ENCODE measurements around the gene XYLT1. TPM values are rescaled to one million over a fixed set of nuclear protein-coding genes. Genes with fewer than 3 reads are reported as not detected.

XYLT1 gene
- total and polyA plus RNA-seq, 10 of the 15 experiments (the other 5 are each of a cell fraction or from before 2014, with no cell fraction given): 0.88 to 14.8 (median 5.8) TPM

- ATAC-seq (no peak), FAIRE-seq (no peak), DNase-seq (ENCODE audit: low read depth, low spot score) (no peak)
- BruUV-seq (replicated peaks): no TSS peak
- Histone ChIP-seq H3K79me2 (ENCODE audit: control insufficient read depth, insufficient read depth, low read length) (no peaks in the 10 kb centered on the region), H3K36me3 (ENCODE audit: control insufficient read depth in 2 of 2, insufficient read depth in 2 of 2, low read length in 1 of 2) (no peaks in the 10 kb centered on the region), H2AFZ (ENCODE audit: control insufficient read depth, low read depth, low read length) (no peak overlapping the region), H3K4me1 (ENCODE audit: control insufficient read depth, insufficient read depth, low read length) (peaks cover 12% of the 10 kb centered on the region), H3K4me2 (ENCODE audit: control insufficient read depth, insufficient read depth) (no peak overlapping the region), H3K27ac (ENCODE audit: control insufficient read depth, insufficient read depth) (no peak overlapping the region), H3K4me3 (no peak overlapping the region), H3K9me3 (replicated peaks; ENCODE audit: control insufficient read depth, insufficient read depth, low read length) (peaks cover 1% of the 10 kb centered on the region; the same call in 1 of the 3 replicates), H3K27me3 (replicated peaks in 1 of 2; ENCODE audit: control insufficient read depth in 2 of 2, insufficient read depth in 2 of 2, low read length in 1 of 2) (no peaks in the 10 kb centered on the region), H4K20me1 (ENCODE audit: control insufficient read depth, insufficient read depth) (no peaks in the 10 kb centered on the region), H3K9ac (ENCODE audit: control insufficient read depth, insufficient read depth, low read length) (no peak overlapping the region)
- ChIA-PET SMC1A (ENCODE audit: uncharacterized antibody, unreplicated experiment) (interaction anchor here (0.7 to 8.3 kb wide), 3 partner anchors 11 to 195 kb away, joined by 3 to 179 read pairs (median 10); no protein-coding TSS in a partner anchor), RAD21 (ENCODE audit: unreplicated experiment) (interaction anchor here (0.6 kb wide), 1 partner anchor 404 kb away, joined by 4 read pairs; no protein-coding TSS in a partner anchor), POLR2A (no interaction called here), CTCF (interaction anchor here (1.4 kb wide), 1 partner anchor 201 kb away, joined by 3 read pairs; no protein-coding TSS in a partner anchor)
- WGBS (ENCODE audit: insufficient coverage, insufficient replicate concordance, low lambda C conversion rate, missing lambda C conversion rate): 64% methylated on average over 11 of the region's 11 CpGs
- TF ChIP-seq RELB (IDR thresholded peaks at IDR 0.05; ENCODE audit: low read depth) (no peak), MAX (IDR thresholded peaks at IDR 0.05; ENCODE audit: low read depth, low read length) (no peak), E2F8 (IDR thresholded peaks at IDR 0.05; ENCODE audit: low read depth, partially characterized antibody) (no peak), ZNF274 (IDR thresholded peaks at IDR 0.05; ENCODE audit: insufficient read depth, insufficient read length) (no peak), EGR1 (IDR thresholded peaks at IDR 0.05; ENCODE audit: borderline replicate concordance in 1 of 2, low read depth in 2 of 2, low read length in 2 of 2) (no peak), FOXM1 (IDR thresholded peaks at IDR 0.05; ENCODE audit: low read depth, low read length) (no peak), NFXL1 (IDR thresholded peaks at IDR 0.05; ENCODE audit: borderline replicate concordance) (no peak), MLLT1 (IDR thresholded peaks at IDR 0.05) (no peak), CTCF (IDR thresholded peaks at IDR 0.05 in 2 of 3, conservative IDR thresholded peaks at IDR 0.05 in 1 of 3; ENCODE audit: control insufficient read depth in 2 of 3, extremely low read depth in 1 of 3, insufficient read depth in 1 of 3, low read depth in 3 of 3, low read length in 3 of 3) (no peak), YBX1 (IDR thresholded peaks at IDR 0.05) (no peak), SREBF1 (IDR thresholded peaks at IDR 0.05; ENCODE audit: low read length) (no peak), SIN3A (IDR thresholded peaks at IDR 0.05; ENCODE audit: low read depth, low read length) (no peak), DPF2 (IDR thresholded peaks at IDR 0.05) (no peak), ZNF622 (IDR thresholded peaks at IDR 0.05) (no peak)
- in situ Hi-C loops (cut with MboI): no loop called here
- intact Hi-C loops (cut with micrococcal nuclease; ENCODE audit: unreplicated experiment): no loop called here
These were observed 407.3 kb downstream of the XYLT1 start for GRCh38 chr16:17063201-17064139.

All from GM12878 (cell line).